HCT116 (cell line): ENCODE results near the gene SH3TC1. TPM values are rescaled to one million over a fixed set of nuclear protein-coding genes. Genes with fewer than 3 reads are reported as not detected.

ENCODE experiments used
- ATAC-seq: fragments of 200-7000 bp; cut with Tn5 transposase; 2 replicates; pipeline ENCODE4 v1.9.1; 2020; ENCODE audit warnings: mild to moderate bottlenecking, moderate library complexity
- BruUV-seq: library from RNA; stranded (reverse); fragments of 400-500 nt; replicated peaks from 2 replicates; lab custom pipeline; 2021; lab: Mats Ljungman, UMichigan
- CTCF ChIA-PET: fragments of 300-600 bp; sonication (Branson Sonifier 250); formaldehyde crosslinking; loops from one replicate; lab custom pipeline; 2021; ENCODE audit warnings: antibody characterized with exemption; lab: Charles Lee
- POLR2A ChIA-PET: fragments of 300-600, 350-600 bp; sonication (Branson Sonifier 250); formaldehyde crosslinking; loops from one replicate; lab custom pipeline; 2021; ENCODE audit warnings: antibody characterized with exemption; lab: Charles Lee
- RAD21 ChIA-PET, 2 experiments: fragments of 300-600 bp; sonication (Branson Sonifier 250); formaldehyde crosslinking; loops; one replicate each; lab custom pipeline; 2023; ENCODE audit warnings: low total read pairs in 2 of 2; ENCODE audit not compliant: uncharacterized antibody in 2 of 2, unreplicated experiment in 2 of 2, low non-redundant PET in 1 of 2; lab: Charles Lee
- DNase-seq: peaks from one replicate; pipeline ENCODE4 v3.0.0-alpha.2; 2010; ENCODE audit warnings: low read depth, low spot score
- H2AFZ ChIP-seq: fragments of 200-600 bp; shearing (Covaris generic), sonication (generic); 2 replicates; pipeline ENCODE4 v1.6.1; 2017; ENCODE audit warnings: low read depth, mixed run types, mixed read lengths, antibody characterized with exemption, low read length; ENCODE audit not compliant: poor library complexity, severe bottlenecking
- H3K27ac ChIP-seq: 2 replicates; pipeline ENCODE4 v1.5.1; 2012; ENCODE audit warnings: low read depth, low read length
- H3K27me3 ChIP-seq: fragments of 200-600 bp; sonication (generic); 2 replicates; pipeline ENCODE4 v1.6.1; 2016; ENCODE audit warnings: mixed run types, low read length, mixed read lengths; ENCODE audit not compliant: insufficient read depth
- H3K36me3 ChIP-seq, 2 experiments: fragments of 200-500 bp in 1 of 2; fragments of 200-600 bp in 1 of 2; sonication (Bioruptor generic) in 1 of 2; sonication (generic) in 1 of 2; 2 replicates each; pipeline versions ENCODE4 v1.5.1 to v1.6.1; 2014 to 2016; ENCODE audit warnings: low read length in 2 of 2, inconsistent platforms in 1 of 2, mixed read lengths in 1 of 2, mixed run types in 1 of 2; ENCODE audit not compliant: insufficient read depth in 2 of 2, control insufficient read depth in 1 of 2
- H3K4me1 ChIP-seq, 2 experiments: fragments of 200-600 bp in 1 of 2; sonication (generic) in 1 of 2; 2 replicates each; pipeline versions ENCODE4 v1.5.1 to v1.6.1; 2012 to 2017; ENCODE audit warnings: low read length in 2 of 2, inconsistent platforms in 1 of 2, mild to moderate bottlenecking in 1 of 2, mixed read lengths in 1 of 2, mixed run types in 1 of 2, moderate library complexity in 1 of 2; ENCODE audit not compliant: insufficient read depth in 2 of 2, control insufficient read depth in 1 of 2
- H3K4me2 ChIP-seq: fragments of 200-600 bp; sonication (generic); 2 replicates; pipeline ENCODE4 v1.6.1; 2017; ENCODE audit warnings: mixed run types, low read length, mixed read lengths
- H3K4me3 ChIP-seq, 2 experiments: fragments of 200-600 bp in 1 of 2; sonication (generic) in 1 of 2; replicated peaks in 1 of 2; 2 replicates each; pipeline ENCODE4 v1.5.1; 2011 to 2016; ENCODE audit warnings: low read length in 2 of 2, control low read depth in 1 of 2, low read depth in 1 of 2, mild to moderate bottlenecking in 1 of 2, mixed read lengths in 1 of 2, mixed run types in 1 of 2
- H3K79me2 ChIP-seq: fragments of 200-600 bp; sonication (generic); 2 replicates; pipeline ENCODE4 v1.6.1; 2017; ENCODE audit warnings: mild to moderate bottlenecking, mixed run types, low read length, moderate library complexity, mixed read lengths; ENCODE audit not compliant: insufficient read depth
- H3K9ac ChIP-seq: fragments of 200-600 bp; sonication (generic); 2 replicates; pipeline ENCODE4 v1.6.1; 2016; ENCODE audit warnings: low read length, mixed read lengths
- H3K9me2 ChIP-seq: fragments of 200-600 bp; sonication (generic), shearing (Covaris generic); 2 replicates; pipeline ENCODE4 v1.6.1; 2017; ENCODE audit warnings: mixed run types, mild to moderate bottlenecking, moderate library complexity; ENCODE audit not compliant: insufficient read depth
- H3K9me3 ChIP-seq, 2 experiments: fragments of 200-500 bp in 1 of 2; fragments of 200-600 bp in 1 of 2; sonication (Bioruptor generic) in 1 of 2; sonication (generic) in 1 of 2; 2 replicates each; pipeline ENCODE4 v1.6.1; 2014 to 2017; ENCODE audit warnings: low read length in 2 of 2, mixed read lengths in 2 of 2, inconsistent platforms in 1 of 2, low read depth in 1 of 2, mild to moderate bottlenecking in 1 of 2, mixed run types in 1 of 2, moderate library complexity in 1 of 2; ENCODE audit not compliant: control insufficient read depth in 1 of 2, insufficient read depth in 1 of 2
- H4K20me1 ChIP-seq: fragments of 200-600 bp; sonication (generic), shearing (Covaris generic); 2 replicates; pipeline ENCODE4 v1.6.1; 2017; ENCODE audit warnings: mixed run types, mild to moderate bottlenecking, moderate library complexity; ENCODE audit not compliant: insufficient read depth
- CBX3 ChIP-seq: IDR thresholded peaks from 2 replicates; pipeline ENCODE4 v1.6.1; 2012; ENCODE audit warnings: low read depth
- CEBPB ChIP-seq: IDR thresholded peaks from 2 replicates; pipeline ENCODE4 v1.6.1; 2012; ENCODE audit warnings: low read depth
- EGR1 ChIP-seq: IDR thresholded peaks from 2 replicates; pipeline ENCODE4 v1.6.1; 2012; ENCODE audit warnings: low read depth
- ELF1 ChIP-seq: IDR thresholded peaks from 2 replicates; pipeline ENCODE4 v1.6.1; 2012; ENCODE audit warnings: low read depth, borderline replicate concordance
- EZH2phosphoT487 ChIP-seq: fragments of 200-600 bp; IDR thresholded peaks from 2 replicates; pipeline ENCODE4 v1.6.1; 2018; ENCODE audit warnings: antibody characterized with exemption, borderline replicate concordance
- FOSL1 ChIP-seq: IDR thresholded peaks from 2 replicates; pipeline ENCODE4 v1.6.1; 2012; ENCODE audit warnings: low read depth
- POLR2A ChIP-seq: IDR thresholded peaks from 2 replicates; pipeline ENCODE4 v1.7.0; 2011; ENCODE audit warnings: borderline replicate concordance; ENCODE audit not compliant: insufficient read depth, insufficient read length; ENCODE audit errors: extremely low read depth
- POLR2AphosphoS5 ChIP-seq: IDR thresholded peaks from 2 replicates; pipeline ENCODE4 v1.6.1; 2011; ENCODE audit warnings: mild to moderate bottlenecking, low read depth, low read length, moderate library complexity
- RAD21 ChIP-seq: IDR thresholded peaks from 2 replicates; pipeline ENCODE4 v1.6.1; 2012; ENCODE audit warnings: low read depth, mild to moderate bottlenecking
- SIN3A ChIP-seq: IDR thresholded peaks from 2 replicates; pipeline ENCODE4 v1.6.1; 2012; ENCODE audit warnings: low read depth
- TCF7L2 ChIP-seq: IDR thresholded peaks from 2 replicates; pipeline ENCODE4 v1.7.0; 2011; ENCODE audit warnings: borderline replicate concordance, inconsistent platforms; ENCODE audit not compliant: insufficient read depth, insufficient read length; ENCODE audit errors: extremely low read depth
- YY1 ChIP-seq: IDR thresholded peaks from 2 replicates; pipeline ENCODE4 v1.6.1; 2011; ENCODE audit warnings: low read length, low read depth, moderate library complexity, mild to moderate bottlenecking; ENCODE audit not compliant: insufficient replicate concordance; ENCODE audit errors: extremely low read depth
- ZNF274 ChIP-seq: fragments of 200-500 bp; sonication (Bioruptor generic); IDR thresholded peaks from 2 replicates; pipeline ENCODE4 v1.6.1; 2014; ENCODE audit warnings: mild to moderate bottlenecking, low read depth, low read length, inconsistent platforms
- intact Hi-C: fragments of 100-400 bp; cut with micrococcal nuclease; formaldehyde crosslinking; loops from 2 replicates; pipeline ENCODE4 v1.10.0; 2022
- total RNA-seq: library from RNA; stranded (reverse); gene quantifications from one replicate; pipeline ENCODE4 v1.2.1, GENCODE V29; 2021; ENCODE audit not compliant: unreplicated experiment
- TF ChIP-seq, protein P1 (sequence below): IDR thresholded peaks from 2 replicates; pipeline ENCODE4 v1.6.1; 2011; ENCODE audit warnings: mild to moderate bottlenecking, low read length, moderate library complexity; ENCODE audit not compliant: insufficient replicate concordance; ENCODE audit errors: extremely low read depth

Gene SH3TC1
- total RNA-seq, 1 experiment from 2014 or later, result 12.5 TPM

- Histone ChIP-seq H3K79me2 (no peaks in the 10 kb centered on the region), H2AFZ (no peak overlapping the region), H3K9me2 (no peaks in the 10 kb centered on the region), H4K20me1 (no peaks in the 10 kb centered on the region), H3K9me3 (no peaks in the 10 kb centered on the region), H3K36me3 (no peaks in the 10 kb centered on the region), H3K4me2 (no peak overlapping the region), H3K4me1 (no peaks in the 10 kb centered on the region; a peak in 1 of 4 replicates), H3K9ac (no peak overlapping the region), H3K4me3 (no peak overlapping the region), H3K27me3 (no peaks in the 10 kb centered on the region), H3K27ac (no peak overlapping the region)
- no TSS peak for BruUV-seq
- ChIA-PET CTCF (interaction anchor here (0.7 kb wide), 1 partner anchor 20 kb away, joined by 3 read pairs; no protein-coding TSS in a partner anchor), RAD21 (no interaction called here), POLR2A (no interaction called here)
- no peak for DNase-seq
- TF ChIP-seq, protein P1, sequence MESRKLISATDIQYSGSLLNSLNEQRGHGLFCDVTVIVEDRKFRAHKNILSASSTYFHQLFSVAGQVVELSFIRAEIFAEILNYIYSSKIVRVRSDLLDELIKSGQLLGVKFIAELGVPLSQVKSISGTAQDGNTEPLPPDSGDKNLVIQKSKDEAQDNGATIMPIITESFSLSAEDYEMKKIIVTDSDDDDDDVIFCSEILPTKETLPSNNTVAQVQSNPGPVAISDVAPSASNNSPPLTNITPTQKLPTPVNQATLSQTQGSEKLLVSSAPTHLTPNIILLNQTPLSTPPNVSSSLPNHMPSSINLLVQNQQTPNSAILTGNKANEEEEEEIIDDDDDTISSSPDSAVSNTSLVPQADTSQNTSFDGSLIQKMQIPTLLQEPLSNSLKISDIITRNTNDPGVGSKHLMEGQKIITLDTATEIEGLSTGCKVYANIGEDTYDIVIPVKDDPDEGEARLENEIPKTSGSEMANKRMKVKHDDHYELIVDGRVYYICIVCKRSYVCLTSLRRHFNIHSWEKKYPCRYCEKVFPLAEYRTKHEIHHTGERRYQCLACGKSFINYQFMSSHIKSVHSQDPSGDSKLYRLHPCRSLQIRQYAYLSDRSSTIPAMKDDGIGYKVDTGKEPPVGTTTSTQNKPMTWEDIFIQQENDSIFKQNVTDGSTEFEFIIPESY, result no peak
- ATAC-seq, result no peak
- intact Hi-C loops, result no loop called here
These were observed 23.7 kb downstream of the SH3TC1 start for GRCh38 chr4:8222609-8223388.

DNA sequence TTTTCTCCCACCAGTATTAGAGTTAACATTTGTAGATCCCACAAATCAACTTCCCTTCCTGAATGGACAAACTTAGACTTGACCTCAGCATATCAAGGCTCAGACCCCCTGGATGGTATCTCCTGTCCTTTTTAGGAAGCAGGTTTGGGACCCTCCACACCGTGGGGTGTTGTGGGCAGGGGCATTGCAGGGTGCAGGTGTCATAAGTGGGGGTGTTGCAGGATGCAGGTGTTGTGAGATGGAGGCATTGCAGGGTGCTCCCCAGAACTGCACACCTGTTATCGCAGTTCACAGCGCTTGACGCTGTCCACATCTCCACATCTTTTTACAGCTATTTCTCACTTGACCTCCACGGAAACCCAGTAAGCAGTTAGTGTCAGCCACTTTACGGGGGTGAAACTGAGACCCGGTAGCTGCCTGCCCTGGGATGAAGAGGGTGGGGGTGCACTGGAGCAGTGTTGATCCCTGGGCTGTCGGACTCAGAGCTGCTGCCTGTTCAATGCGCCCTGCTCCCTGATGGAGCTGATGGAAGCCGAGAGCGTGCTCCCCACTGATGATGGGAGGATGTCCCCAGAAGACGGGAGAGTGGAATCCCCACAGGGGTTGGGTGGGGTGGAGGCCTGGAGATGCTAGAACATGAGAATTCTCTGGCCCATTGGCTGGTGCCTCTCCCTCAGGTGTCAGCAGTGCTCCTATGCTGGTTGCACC lies 25.3 kb downstream of the SH3TC1 start:
- Histone ChIP-seq H3K27ac (no peak overlapping the region), H3K4me2 (no peak overlapping the region), H3K36me3 (no peaks in the 10 kb centered on the region), H3K9ac (no peak overlapping the region), H3K9me2 (no peaks in the 10 kb centered on the region), H3K4me1 (peaks cover 10 to 12% of the 10 kb centered on the region in 2 experiments), H3K4me3 (no peak overlapping the region), H3K9me3 (no peaks in the 10 kb centered on the region), H4K20me1 (no peaks in the 10 kb centered on the region), H3K79me2 (no peaks in the 10 kb centered on the region), H2AFZ (no peak overlapping the region), H3K27me3 (no peaks in the 10 kb centered on the region)
- ChIA-PET POLR2A (no interaction called here), RAD21 (no interaction called here), CTCF (no interaction called here)
- ATAC-seq, result no peak
- intact Hi-C loops, result no loop called here
- no peak for DNase-seq
- no TSS peak for BruUV-seq
- no peak for TF ChIP-seq POLR2AphosphoS5
- no peak for TF ChIP-seq POLR2A
- no peak for TF ChIP-seq FOSL1
- TF ChIP-seq SIN3A, result no peak
- no peak for TF ChIP-seq CBX3
- no peak for TF ChIP-seq CEBPB
- TF ChIP-seq EGR1, result no peak
- TF ChIP-seq TCF7L2, result no peak
- no peak for TF ChIP-seq ZNF274
- TF ChIP-seq, protein P1, result no peak
- TF ChIP-seq ELF1, result no peak
- no peak for TF ChIP-seq RAD21
- TF ChIP-seq YY1, result no peak
- no peak for TF ChIP-seq EZH2phosphoT487
